ENCODE results near the gene TPCN1.

GRCh38 chr12:113207613-113208040 lies 13.6 kb upstream of the TPCN1 start:
- TF ChIP-seq EZH2 (IDR thresholded peaks at IDR 0.05) (no peak), POLR2AphosphoS5 (IDR thresholded peaks at IDR 0.05; ENCODE audit: borderline replicate concordance, low read depth, low read length) (no peak), FOXP2 (optimal IDR thresholded peaks at IDR 0.05; ENCODE audit: control extremely low read depth, extremely low read length, insufficient read depth) (no peak)
